Bone marrow (tissue), 2 donors: Measurements from ENCODE around the gene NRGN.

Source experiments
- DNase-seq, 2 donors: peaks; one replicate each; lab custom pipeline; 2025; lab: John Stamatoyannopoulos, UW

NRGN gene

GRCh38 chr11:124739479-124740276, at the start of gene NRGN:
NRGN (plus strand) TSS chr11:124739942; CDS start chr11:124740085, 143 bp downstream.
- DNase-seq: peak; percentile 63 to 66

GRCh38 chr11:124693142-124693541, 46.6 kb upstream of the NRGN start:
- DNase-seq: no peak

DNA sequence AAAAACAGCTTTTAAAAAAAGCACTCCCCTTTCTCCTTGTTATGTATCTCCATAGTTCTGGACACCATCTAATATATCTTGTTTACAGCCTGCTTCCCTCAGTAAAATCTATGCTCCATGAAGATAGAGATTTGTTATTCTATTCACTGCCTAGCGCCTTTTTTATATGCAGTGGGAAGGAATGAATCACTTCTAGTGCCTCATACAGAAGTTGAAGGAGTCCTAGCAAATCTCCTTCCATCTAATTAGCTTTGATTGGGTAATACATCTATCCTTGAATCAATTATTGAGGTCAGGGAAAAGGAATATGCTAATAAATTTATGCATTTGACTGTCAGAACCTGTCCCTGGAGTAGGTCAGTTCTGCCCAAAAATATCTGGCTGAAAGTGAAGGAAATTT, 40.2 kb upstream of the NRGN start:
- no peak for DNase-seq

- no peak for DNase-seq
Measured at GRCh38 chr11:124700028-124700427, 39.7 kb upstream of the NRGN start.

DNA sequence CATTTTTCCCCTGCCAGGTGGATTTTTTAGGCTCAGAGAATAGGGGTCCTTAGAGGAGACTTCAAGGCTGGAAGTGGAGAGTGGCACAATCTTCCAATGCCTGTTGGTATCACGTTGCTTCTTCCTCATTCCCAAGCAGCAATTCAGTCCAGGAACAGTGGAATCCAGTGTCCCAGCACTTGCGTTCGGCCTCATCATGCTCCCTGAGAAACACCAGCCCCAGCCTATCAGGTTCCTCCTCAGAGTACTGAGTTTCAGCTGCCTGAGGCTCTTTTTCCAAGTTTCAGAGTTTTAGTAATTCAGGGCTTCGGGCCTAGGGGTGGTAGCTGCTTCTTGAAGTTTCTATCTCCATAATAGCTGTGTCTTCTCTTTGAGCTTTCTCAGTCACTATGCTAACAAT, 31.9 kb upstream of the NRGN start:
- DNase-seq: no peak

DNA sequence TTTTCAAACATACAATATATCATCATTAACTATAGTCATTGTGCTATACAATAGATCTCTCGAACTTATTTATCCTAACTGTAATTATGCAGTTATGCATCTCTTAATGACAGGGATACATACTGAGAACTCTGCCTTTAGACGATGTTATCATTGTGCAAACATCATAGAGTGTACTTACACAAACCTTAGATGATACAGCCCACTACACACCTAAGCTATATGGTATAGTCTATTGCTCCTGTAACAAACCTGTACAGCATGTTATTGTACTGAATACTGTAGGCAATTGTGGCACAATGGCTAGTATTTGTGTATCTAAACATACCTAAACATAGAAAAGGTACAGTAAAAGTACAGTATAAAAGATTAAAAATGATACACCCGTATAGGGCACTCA, 27.4 kb upstream of the NRGN start:
- no peak for DNase-seq

- no peak for DNase-seq
Measured at GRCh38 chr11:124716591-124716990, 23.2 kb upstream of the NRGN start.

DNA sequence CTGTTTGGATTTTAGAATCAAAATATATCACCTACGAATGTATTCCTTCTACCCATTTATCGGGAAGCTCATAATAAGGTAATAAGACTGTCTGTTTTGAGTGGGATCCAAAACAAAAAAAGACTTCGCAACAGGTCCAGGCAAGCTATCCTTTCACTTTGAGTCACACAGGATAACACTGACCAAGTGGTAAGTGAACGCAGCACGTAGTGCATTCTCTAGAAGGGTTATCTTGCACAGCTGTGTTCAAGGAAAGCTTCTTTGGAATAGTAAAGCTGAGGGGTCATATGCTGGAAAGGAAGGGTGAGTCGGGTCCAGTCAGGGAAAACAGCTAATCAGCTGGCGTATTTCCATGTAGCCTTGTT, 22.3 kb upstream of the NRGN start:
- no peak for DNase-seq

DNA sequence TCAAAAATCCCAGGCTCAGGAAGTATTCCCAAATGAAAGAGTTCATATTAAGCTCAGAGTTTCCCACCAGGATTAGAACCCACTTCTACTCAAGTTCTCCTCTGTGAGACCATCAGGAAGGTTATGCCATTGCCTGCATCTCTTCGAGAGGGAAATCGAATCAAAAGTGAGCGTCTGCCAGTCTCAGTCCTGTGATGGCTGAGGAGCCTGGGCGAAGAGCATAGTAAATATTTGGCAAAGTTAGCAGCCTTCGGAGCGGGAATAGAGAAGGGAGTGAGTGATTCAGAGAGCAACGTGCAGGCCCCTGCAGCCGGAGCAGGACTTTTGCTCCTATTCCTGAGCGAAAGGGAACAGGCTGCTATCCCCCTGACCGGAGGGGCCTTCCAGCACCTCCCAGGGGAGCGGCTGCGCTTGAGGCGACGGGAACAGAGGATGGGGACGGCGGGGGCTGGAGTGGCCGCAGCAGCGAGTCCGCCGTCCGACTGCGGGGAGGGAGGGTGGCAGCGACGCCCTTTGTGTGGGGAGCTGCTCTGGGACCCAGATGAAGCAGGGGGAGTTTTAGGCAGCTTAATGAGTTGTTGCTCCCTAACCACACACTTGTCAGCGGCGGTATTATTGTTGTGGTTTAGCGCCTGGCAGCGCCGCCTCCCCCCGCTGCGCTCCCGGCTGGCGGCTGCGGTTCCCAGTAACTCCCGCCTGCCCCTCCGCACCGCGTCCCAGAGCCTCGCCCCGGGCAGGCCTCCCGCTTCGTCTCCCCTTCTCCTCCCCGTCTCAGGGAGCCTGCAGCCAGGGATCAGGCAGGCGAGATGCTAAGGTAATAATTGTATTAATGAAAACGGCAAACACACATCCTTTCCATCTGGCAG, 21.7 kb upstream of the NRGN start:
- peak in 1 of 2 donors; percentile 4 for DNase-seq

DNA sequence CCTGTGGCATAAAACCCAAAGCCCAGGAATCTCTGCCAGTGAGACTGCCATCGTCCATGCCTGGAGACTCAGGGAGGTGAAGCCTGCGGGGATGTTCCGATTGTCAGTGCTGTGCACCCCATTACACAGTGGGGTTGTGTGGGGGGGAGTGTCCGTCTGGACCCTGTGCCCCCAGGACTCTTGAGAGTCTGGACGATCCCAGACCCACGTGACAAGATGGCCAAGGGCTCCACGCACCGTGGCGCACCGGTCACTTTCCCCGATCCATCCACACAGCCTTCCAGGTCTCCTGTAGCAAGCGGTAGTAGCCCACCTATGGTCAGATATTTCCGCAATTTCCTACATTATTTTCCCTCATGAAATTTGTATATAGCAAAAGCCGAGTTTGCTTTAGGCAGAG, 20.9 kb upstream of the NRGN start:
- DNase-seq: no peak

GRCh38 chr11:124719534-124719933, 20.2 kb upstream of the NRGN start:
- DNase-seq: no peak

DNA sequence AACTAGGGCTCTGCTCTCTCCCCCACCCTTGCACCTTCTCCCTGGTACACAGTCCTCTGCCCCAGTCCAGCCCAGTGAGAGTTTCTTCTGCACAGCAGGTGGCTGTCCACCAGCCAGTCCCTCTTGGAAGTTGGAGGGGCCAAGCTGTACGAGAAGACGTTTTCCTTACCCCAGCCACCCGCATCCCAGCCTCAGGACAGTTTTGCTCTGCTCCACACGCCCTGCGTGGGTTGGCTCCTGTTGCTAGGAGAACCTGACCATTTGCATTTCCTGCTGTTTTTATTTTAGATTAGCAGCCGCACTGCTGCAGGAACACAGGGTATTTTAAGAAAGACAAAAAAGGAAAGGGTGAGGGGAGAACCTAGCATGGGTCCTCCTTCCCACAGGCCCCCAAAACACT, 17.6 kb upstream of the NRGN start:
- no peak for DNase-seq

DNA sequence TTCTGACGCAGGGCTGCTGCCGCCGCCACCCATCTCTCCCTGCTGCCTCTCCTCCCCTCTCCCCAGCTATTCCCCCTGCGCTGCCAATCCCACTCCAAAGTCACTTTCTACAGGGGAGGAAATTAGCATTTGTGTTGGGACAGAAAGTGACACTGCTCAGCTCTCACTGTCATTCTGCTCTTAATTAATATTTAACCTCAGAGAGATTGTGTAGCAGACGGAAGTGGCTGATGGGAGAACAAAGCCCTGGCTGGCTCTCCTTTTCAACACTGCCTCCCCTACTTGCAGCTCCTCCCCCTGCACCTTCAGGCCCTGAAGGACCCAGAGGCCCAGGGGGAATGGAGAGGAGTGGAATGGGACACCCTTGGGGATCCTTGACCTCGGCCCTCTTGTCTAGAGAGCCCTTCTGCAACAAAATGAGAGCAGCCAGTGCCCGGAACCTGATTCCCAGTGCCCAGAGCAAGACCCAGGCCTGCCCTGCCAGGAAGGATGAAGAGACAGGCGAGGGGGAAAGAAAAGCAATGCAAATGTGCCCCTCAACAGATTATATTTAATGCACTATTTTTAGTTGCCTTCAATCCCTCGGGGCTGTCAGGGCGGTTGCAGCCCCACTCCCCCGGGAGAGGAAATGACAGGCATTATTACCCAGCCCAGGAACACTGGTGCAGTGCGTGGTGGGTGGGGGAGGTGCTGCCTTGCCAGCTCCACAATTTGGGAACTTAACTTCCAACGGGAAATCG, 14.6 kb upstream of the NRGN start:
- peak in 1 of 2 donors; percentile 21 for DNase-seq

DNA sequence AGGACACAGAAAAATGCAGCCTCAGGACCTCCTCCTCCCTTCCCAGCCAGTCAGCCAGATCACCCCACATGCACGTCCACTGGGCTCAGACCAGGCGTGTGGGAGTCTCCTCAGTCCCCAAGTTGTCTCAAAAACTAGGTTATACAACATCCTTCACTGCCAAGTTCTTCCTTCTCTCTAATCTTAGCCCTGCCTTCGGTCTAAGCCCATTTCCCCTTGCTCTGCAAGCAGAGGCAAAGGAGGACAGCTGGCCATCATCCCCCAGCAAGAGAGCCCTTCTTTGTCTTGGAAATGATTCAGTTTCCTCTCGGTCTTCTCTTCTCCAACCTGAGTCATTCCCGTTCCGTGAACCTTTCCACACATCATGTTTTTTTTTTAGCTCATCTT, 14.0 kb upstream of the NRGN start:
- peak in 1 of 2 donors; percentile 81 for DNase-seq

- no peak for DNase-seq
Measured at GRCh38 chr11:124727474-124727873, 12.3 kb upstream of the NRGN start.

DNA sequence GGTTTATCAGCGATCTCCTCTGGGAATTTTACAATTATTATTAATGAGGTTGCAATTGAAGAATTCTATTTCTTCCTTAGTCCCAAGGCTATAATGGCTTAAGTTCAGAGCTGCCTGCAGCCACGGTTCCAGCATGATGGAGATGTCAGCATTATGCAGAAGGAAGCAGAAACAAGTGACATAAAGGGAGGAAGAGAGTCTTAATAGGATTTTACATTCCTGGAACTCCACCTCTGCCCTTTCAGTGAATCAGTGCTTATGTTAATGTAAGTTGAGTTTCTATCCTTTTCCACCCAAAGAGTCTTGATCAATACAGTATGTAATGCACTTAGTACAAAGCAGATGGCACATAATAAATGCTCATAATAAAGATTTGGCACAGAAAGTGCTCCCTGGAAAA, 11.6 kb upstream of the NRGN start:
- no peak for DNase-seq

DNA sequence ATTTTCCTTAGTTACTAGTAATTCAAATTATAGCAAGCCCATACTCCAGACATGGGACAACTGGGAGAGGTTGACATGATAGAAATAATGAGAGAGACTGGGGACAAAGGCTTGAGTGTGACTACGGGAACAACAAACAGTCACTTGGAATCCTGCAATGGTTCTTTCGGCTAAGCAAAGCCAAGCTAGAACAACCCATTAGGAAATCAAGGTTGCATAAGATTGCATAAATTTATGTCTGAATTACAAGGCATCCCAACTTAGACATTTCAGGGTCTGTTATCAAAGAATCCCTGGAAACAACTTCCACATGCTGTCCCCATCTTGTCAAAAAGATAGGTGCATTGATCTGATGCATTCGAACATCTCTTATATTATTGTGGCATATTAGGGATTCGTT, 10.2 kb upstream of the NRGN start:
- DNase-seq: no peak

DNA sequence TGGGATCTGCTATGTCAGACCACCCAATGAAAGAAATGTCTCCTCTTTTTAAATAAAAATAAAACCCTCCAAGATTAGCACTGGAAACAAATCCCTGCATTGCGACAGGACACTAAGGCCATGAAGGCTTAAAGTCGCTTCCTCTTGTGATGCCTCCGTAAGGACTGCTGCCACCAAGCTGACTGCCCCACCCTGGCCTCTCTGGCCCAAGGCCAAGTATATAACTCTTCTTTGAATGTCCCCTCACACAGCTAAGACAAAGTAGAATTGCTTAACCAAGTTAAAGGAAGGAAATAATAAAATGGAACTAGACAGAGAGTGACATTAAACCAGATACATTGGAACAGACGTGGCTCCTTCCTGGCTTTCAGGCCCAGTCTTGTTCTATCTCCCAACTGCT, 7.5 kb upstream of the NRGN start:
- peak in 1 of 2 donors; percentile 70 for DNase-seq

GRCh38 chr11:124736736-124737135, 3.0 kb upstream of the NRGN start:
- no peak for DNase-seq

GRCh38 chr11:124737638-124738305, 2.0 kb upstream of the NRGN start:
- DNase-seq: no peak

- DNase-seq: no peak
Measured at GRCh38 chr11:124738713-124739478, 846 bp upstream of the NRGN start.
